HG03460 (cell line): ENCODE measurements around the gene PRKG1.
"Not testable (repeated sequence)": the region's sequence is repeated elsewhere in the genome, so short reads cannot be mapped to it uniquely, and the experiment has no call there.

Experiments
- ATAC-seq: cut with Tn5 transposase; IDR thresholded peaks from one replicate; pipeline ENCODE4 v1.9.1; 2021; ENCODE audit not compliant: unreplicated experiment

Gene PRKG1

GRCh38 chr10:51367694-51368093, 293.4 kb downstream of the PRKG1 start:
- no peak for ATAC-seq

- no peak for ATAC-seq
Observed at GRCh38 chr10:51368943-51369342, 294.7 kb downstream of the PRKG1 start.

GRCh38 chr10:51369903-51370302, 295.6 kb downstream of the PRKG1 start:
- ATAC-seq: no peak

GRCh38 chr10:51371743-51372142, 297.5 kb downstream of the PRKG1 start:
- no peak for ATAC-seq

GRCh38 chr10:51375790-51376189, 301.5 kb downstream of the PRKG1 start:
- no peak for ATAC-seq

GRCh38 chr10:51377070-51377931, 303.0 kb downstream of the PRKG1 start:
- no peak for ATAC-seq

GRCh38 chr10:51377932-51378599, 303.8 kb downstream of the PRKG1 start:
- ATAC-seq: no peak

- ATAC-seq: no peak
Observed at GRCh38 chr10:51382181-51382580, 307.9 kb downstream of the PRKG1 start.

GRCh38 chr10:51384971-51385370, 310.7 kb downstream of the PRKG1 start:
- no peak for ATAC-seq

- no peak for ATAC-seq
Observed at GRCh38 chr10:51386248-51386885, 312.1 kb downstream of the PRKG1 start.

- ATAC-seq: no peak
Observed at GRCh38 chr10:51389415-51390321, 315.4 kb downstream of the PRKG1 start.

- not testable (repeated sequence) for ATAC-seq
Observed at GRCh38 chr10:51393006-51393405, 318.7 kb downstream of the PRKG1 start.

- ATAC-seq: no peak
Observed at GRCh38 chr10:51394039-51394438, 319.8 kb downstream of the PRKG1 start.

GRCh38 chr10:51397244-51397643, 323.0 kb downstream of the PRKG1 start:
- ATAC-seq: no peak

GRCh38 chr10:51397695-51398094, 323.4 kb downstream of the PRKG1 start:
- no peak for ATAC-seq

GRCh38 chr10:51399840-51400239, 325.6 kb downstream of the PRKG1 start:
- ATAC-seq: no peak

- no peak for ATAC-seq
Observed at GRCh38 chr10:51400392-51401096, 326.3 kb downstream of the PRKG1 start.

GRCh38 chr10:51403521-51403920, 329.2 kb downstream of the PRKG1 start:
- no peak for ATAC-seq

- no peak for ATAC-seq
Observed at GRCh38 chr10:51405580-51406351, 331.5 kb downstream of the PRKG1 start.
